GM21786 (cell line): ENCODE data around the gene ADRA2B.
"Not testable (repeated sequence)": the region's sequence is repeated elsewhere in the genome, so short reads cannot be mapped to it uniquely, and the experiment has no call there.

Experiments used
- ATAC-seq: cut with Tn5 transposase; IDR thresholded peaks from one replicate; pipeline ENCODE4 v1.9.1; 2021; ENCODE audit not compliant: unreplicated experiment

ADRA2B gene

DNA sequence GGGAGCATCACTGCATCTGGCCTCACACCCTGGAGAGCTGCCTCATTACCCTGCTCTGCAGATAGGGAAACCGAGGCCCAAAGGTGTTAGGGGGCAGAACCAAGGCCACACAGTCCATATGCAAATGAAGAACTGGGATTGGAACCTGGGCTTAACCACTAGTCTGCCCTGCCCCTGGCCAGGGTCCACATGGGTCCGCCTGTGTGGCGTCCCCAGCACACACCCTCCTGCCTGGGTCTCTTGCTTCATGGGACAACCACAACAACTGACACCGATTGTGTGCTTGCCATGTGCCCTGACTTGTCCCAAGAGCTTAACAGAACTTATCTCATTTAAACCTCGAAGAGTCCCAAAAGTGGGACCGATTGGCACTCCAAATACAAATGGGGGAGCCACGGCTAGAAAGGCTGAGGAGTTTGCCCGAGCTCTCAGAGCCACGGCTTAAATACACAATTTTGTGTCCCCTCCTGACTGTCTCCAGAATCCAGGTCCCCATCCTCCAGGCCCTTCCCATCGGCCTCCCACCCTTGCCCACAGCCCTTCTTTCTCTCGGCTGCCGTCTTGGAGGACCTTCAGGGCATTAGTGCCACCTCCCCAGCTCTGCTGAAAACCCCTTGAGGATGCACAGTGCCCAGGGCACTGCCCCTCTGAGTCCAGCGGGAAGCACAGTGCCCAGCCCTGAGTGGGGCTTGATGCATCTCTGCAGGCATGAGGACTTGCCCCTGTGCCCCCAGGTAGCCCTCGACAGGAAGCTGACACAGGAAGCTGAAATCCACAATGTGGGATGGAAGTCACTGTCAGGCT is 34.6 kb upstream of the ADRA2B start:
- no peak for ATAC-seq

DNA sequence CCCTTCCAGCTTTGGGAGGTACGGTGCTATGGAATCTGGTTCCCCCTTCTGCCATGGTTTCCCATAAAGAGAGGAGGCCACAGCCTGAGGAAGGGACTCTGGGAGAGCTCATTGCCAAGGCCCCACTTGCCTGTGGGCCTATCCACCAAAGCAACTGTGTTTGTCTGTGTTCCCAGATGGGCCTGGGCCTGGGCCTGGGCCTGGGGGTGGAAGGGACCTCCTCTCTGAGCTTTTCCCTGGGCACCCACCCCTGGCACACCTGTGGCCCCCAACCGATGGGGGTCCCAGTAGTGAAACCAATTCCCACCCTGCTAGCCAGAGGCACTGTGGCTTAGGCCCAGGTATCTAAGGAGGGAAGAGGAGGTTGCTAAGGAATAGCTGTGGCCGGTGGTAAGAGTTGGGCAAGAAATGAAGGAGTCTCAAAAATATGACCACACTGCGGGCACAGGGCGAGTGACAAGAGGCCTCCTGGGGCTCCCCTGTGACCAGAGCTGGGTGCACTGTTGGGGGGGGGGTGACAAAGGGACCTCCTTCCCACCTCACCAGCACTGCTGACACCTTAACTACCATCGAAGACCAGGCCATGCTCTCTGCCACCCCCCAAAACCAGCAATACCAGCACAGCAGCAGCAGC is 33.8 kb upstream of the ADRA2B start:
- no peak for ATAC-seq

DNA sequence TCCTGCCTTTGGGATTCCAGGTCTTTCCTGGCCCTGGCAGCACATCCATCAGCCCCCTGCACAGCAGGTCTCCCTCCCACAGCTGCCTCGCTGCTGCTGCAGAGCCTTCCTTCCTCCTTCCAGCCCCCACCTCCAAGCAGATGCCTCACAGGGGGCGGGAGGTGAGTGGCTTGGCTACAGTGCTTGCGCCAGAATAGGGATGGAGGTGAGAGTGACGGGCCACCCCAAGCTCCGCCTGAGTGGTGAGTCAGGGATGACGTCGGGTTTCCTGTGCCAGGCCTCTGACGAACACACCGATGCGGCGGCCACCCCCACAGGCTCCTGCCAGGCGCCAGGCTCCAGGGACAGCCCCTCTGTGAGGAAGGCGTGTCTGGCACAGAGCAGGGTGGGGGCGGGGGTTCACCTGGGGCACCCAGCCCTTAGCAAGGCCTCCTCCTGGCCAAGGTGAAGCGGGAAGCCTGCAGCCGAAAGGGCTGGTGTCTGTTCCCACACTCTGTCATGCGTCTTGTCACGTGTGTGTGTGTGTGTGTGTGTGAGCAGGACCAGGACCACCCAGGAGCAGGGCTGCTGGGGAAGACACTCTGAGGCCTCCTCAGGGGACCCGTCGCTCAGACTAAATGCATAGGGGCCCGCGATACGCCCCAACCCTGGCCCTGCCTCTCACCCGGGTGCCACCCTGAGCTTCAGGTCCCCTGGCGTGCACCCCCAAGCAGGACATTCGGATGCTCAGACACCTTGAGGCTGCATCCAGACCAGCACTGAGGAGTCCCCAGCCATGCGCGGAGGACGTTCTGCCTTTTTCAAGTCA is 32.2 kb upstream of the ADRA2B start:
- ATAC-seq = peak; percentile 48

DNA sequence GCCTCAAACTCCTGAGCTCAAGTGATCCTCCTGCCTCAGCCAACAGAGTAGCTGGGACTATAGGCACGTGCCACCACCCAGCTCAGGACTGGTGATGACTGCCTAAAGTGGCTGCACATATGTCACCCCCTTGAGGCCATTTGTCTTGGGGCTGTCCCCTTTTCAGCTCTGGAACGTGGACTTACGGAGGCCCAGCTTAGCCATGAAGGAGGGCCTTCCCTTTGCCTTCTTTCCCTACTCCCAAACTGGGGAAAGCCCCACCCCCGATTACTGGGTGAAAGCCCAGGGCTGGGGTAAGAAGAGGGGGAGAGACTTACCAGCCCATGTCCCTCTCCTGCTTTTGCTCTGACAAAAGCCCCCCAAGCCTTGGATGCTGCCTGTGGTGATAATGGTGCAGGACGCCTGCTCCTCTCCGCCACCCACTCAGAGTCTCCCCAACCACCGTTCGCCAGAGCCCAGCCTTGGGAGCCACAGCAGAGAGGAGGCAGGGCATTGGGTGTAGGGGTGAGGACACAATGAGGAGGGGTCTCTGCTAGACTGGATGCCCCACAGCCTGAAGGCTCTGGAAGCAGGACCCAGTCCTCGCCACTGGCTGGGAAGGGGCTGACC is 31.3 kb upstream of the ADRA2B start:
- no peak for ATAC-seq

GRCh38 chr2:96146881-96147592 is 30.7 kb upstream of the ADRA2B start:
- no peak for ATAC-seq

GRCh38 chr2:96146153-96146880 is 29.9 kb upstream of the ADRA2B start:
- ATAC-seq = peak; percentile 24

DNA sequence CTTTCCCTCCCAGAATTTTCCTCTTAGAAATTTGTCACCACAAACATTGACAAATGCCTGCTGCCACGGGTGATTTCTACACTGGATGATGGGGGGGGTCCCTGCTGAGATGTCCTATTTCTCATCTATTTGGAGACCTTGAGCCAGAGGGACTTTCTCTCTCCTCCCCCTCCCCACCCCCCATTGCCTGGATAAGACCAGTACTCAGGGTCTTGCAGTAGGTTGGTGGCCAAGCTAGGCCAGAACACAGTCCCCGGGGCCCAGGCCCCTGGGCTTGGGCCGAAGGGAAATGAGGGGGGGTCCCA is 29.4 kb upstream of the ADRA2B start:
- no peak for ATAC-seq

GRCh38 chr2:96145036-96145847 is 28.9 kb upstream of the ADRA2B start, which contains the start of gene DUSP2:
DUSP2 (minus strand) TSS chr2:96145440; CDS start chr2:96145354, 86 bp downstream.
- ATAC-seq = peak; percentile 42

GRCh38 chr2:96144481-96145035 is 28.2 kb upstream of the ADRA2B start:
- ATAC-seq = no peak

DNA sequence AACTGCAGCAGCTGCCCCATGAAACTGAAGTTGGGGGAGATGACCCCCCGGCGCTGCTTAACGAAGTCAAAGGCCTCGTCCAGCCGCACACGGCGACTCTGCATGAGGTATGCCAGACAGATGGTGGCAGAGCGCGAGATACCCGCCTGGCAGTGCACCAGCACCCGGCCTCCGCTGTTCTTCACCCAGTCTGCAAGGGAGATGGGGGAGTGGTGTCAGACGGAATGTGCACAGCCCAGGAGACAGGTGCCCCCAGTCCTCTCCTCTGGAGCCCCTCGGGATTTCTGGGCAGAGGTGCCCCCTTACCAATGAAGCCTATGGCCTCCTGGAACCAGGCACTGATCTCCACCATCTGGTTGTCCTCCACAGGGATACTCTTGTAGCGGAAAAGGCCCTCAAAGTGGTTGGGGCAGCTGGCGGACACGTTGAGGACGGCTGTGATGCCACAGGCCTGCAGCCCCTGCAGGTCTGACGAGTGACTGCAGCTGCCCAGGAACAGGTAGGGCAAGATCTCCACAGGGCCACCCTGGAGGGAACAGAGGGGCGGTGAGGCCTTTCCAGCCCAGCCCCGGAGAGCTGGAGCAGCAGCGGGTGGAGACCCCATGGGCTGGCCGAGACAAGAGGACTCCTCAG is 27.6 kb upstream of the ADRA2B start:
- no peak for ATAC-seq

DNA sequence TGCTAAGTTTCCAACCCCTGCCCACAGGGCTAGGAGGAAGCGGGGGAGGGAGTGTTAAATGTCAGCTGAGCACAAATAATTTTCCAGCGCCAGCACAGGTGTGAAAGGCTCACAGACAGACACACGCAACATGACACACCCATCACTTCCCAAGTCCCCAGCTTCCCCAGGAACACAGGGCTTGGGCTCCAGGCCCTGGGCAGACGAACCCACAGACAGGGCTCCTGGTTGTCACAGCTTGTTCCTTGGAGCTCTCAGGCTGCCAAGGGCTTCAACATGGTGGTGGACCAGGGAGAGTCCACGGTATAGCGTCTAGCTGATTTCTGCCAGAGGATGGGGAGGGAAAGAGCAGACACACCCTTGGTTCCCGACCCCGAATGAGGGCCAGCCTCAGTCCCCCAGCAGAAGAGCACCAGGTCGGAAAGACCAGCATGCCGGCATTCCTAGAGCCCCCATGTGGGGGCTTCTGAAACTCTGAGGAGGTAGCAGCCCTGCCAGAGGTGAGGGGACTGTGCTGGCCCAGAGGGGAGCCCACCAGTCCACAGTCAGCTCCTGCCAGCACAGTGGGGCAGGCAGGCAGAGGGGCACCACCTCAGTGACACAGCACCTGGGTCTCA is 27.0 kb upstream of the ADRA2B start:
- ATAC-seq = no peak

DNA sequence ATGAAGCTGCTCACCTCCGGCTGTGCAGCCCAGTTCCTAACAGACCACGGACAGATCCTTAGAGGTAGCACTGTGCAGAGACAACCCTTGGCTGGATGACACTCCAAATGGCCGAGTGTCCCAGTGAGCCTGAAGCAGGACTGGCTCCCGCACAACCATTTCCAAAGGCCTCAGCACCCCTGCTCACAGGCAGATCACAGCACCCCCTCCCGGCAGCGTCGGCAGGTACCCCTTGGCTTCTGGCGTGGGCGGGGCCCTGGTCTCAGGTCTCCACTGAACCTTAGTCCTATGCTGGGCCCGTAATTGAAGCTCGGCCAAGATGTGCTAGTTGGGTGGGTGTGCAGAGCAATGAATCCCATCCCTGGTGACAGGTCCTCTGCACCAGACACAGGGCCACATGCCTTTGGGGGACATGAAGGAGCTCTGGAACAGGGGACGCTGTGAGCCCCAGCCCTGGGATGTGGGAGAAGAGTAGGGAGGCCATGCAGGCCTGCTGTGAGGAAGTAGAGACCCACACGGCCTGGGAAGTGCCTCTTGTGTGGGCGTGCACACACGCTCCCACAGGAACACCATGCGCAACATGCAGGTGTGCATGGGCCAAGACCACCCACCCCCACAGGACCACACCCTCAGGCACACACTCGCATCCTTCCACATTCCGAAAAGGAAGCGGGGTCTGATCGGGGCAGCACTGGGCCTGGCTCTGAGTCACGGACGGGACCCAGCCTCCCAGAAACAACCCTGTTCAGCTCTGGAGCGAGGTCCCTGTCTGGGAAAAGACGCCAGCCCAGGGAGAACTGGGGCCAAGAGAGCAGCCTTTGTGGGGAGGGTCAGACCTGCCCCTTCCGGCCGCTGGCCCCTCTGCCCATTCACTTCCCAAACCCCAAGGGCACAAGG is 26.1 kb upstream of the ADRA2B start:
- ATAC-seq = no peak

- not testable (repeated sequence) for ATAC-seq
These were observed 25.2 kb upstream of the ADRA2B start for GRCh38 chr2:96141624-96141967.

DNA sequence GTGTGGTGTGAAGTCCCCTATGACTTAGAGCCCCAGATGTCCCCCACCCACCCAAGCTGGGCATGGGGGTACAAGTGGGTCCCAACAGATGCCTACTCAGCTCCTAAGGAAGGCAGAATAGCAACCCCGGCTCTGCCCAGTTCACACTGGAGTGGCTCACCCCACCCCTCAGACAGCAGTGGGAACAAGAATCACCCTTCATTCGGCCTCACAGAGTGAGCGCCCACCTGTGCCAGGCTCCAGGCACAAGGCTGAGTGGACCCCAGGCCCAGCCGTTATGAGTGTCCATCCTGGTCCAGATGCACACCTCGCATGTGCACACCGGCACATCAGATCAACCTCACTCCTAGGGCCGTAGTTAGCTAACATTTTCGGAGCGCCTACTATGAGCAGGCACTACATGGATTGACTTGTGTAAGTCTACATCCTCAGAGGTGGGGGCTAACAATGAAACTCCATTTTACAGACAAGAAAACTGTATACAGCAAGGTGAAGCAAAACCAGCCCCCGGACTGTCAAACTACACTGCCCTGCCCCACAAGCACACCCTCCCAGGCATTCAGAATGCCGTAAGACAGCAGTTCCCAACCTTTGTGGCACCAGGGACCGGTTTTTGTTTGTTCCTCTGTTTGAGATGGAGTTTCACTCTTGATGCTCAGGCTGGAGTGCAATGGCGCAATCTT is 24.7 kb upstream of the ADRA2B start:
- no peak for ATAC-seq

- no peak for ATAC-seq
These were observed 22.9 kb upstream of the ADRA2B start for GRCh38 chr2:96139181-96139758.
